Airway epithelial cell (primary cell): ENCODE data around the gene DOCK8. TPM values are rescaled to one million over a fixed set of nuclear protein-coding genes. Genes with fewer than 3 reads are reported as not detected.

ENCODE experiments used
- total RNA-seq: library from RNA; depleted of rRNA; stranded (reverse); fragments of >200 nt; gene quantifications from 2 replicates; pipeline ENCODE4 v1.2.3, GENCODE V29; 2015

Gene DOCK8
- total RNA-seq: 0.60 and 0.71 TPM in 2 replicates

GRCh38 chr9:214648-215493 is at the start of gene DOCK8:
Gene DOCK8, plus strand, starts transcription at chr9:214865. Its CDS starts 112 bp downstream, at chr9:214977.

GRCh38 chr9:178970-179383 is 35.7 kb upstream of the DOCK8 start, which contains the start of gene ZNG1A:
Gene ZNG1A, minus strand, starts transcription at chr9:179056. Its CDS starts 87 bp downstream, at chr9:178969.

GRCh38 chr9:503881-504852 is 289.5 kb downstream of the DOCK8 start, which contains the start of gene KANK1:
Gene KANK1, plus strand, starts transcription at chr9:504695.

Other genes with a start within 250 kb of the DOCK8 start
- gene WASHC1, start 185.4 kb upstream of the DOCK8 start, total RNA-seq: 2.9 and 7.9 TPM in 2 replicates
- gene FOXD4, start 96.4 kb upstream of the DOCK8 start, total RNA-seq: 0.21 TPM in 1 of 2 replicates, not detected in the other
- 24.3 and 31.9 TPM in 2 replicates for gene ZNG1A, start 35.8 kb upstream of the DOCK8 start, total RNA-seq